Measurements from ENCODE around the gene SNX30. TPM values are rescaled to one million over a fixed set of nuclear protein-coding genes. Genes with fewer than 3 reads are reported as not detected.

SNX30 gene
- total RNA-seq, 1 donor from 2014 or later = 67.5 TPM

- TF ChIP-seq CTCF (IDR thresholded peaks at IDR 0.05) = no peak
- Histone ChIP-seq H3K36me3 (no peaks in the 10 kb centered on the region), H3K4me1 (peaks cover 53% of the 10 kb centered on the region), H3K27ac (no peak overlapping the region), H3K9me3 (no peaks in the 10 kb centered on the region), H3K27me3 (ENCODE audit: low read depth) (no peaks in the 10 kb centered on the region), H3K4me3 (no peak overlapping the region)
- peak in 1 of 2 donors; percentile 36 for ATAC-seq
- intact Hi-C loops (cut with DNase I) = no loop called here
- no peak for DNase-seq
Observed at GRCh38 chr9:112789891-112790774, 39.6 kb downstream of the SNX30 start.

GRCh38 chr9:112792670-112793069 lies 42.1 kb downstream of the SNX30 start:
- Histone ChIP-seq H3K9me3 (no peaks in the 10 kb centered on the region), H3K27ac (no peak overlapping the region), H3K36me3 (no peaks in the 10 kb centered on the region), H3K4me1 (peaks cover 46% of the 10 kb centered on the region), H3K4me3 (no peak overlapping the region), H3K27me3 (ENCODE audit: low read depth) (no peaks in the 10 kb centered on the region)
- ATAC-seq = no peak
- no peak for TF ChIP-seq CTCF (IDR thresholded peaks at IDR 0.05)
- intact Hi-C loops (cut with DNase I) = no loop called here
- no peak for DNase-seq

- ATAC-seq = peak; percentile 77 to 84
- intact Hi-C loops (cut with DNase I) = no loop called here
Observed at GRCh38 chr9:112793213-112793810, 42.8 kb downstream of the SNX30 start.

GRCh38 chr9:112794731-112795130 lies 44.2 kb downstream of the SNX30 start:
- no peak for TF ChIP-seq CTCF (IDR thresholded peaks at IDR 0.05)
- H3K27ac ChIP-seq = no peak overlapping the region

More at GRCh38 chr9:112793213-112793810, 42.8 kb downstream of the SNX30 start:
- no peaks in the 10 kb centered on the region for H3K36me3 ChIP-seq
- TF ChIP-seq CTCF (IDR thresholded peaks at IDR 0.05) = peak; percentile 70
- no peaks in the 10 kb centered on the region for H3K9me3 ChIP-seq
- DNase-seq = peak; percentile 76
- H3K27me3 ChIP-seq (ENCODE audit: low read depth) = no peaks in the 10 kb centered on the region
- peaks cover 44% of the 10 kb centered on the region for H3K4me1 ChIP-seq
- H3K4me3 ChIP-seq = no peak overlapping the region
- H3K27ac ChIP-seq = no peak overlapping the region

GRCh38 chr9:112795921-112796320 lies 45.4 kb downstream of the SNX30 start:
- no peak for ATAC-seq
- Histone ChIP-seq H3K27me3 (ENCODE audit: low read depth) (no peaks in the 10 kb centered on the region), H3K27ac (no peak overlapping the region), H3K4me3 (no peak overlapping the region), H3K9me3 (no peaks in the 10 kb centered on the region), H3K36me3 (no peaks in the 10 kb centered on the region), H3K4me1 (peaks cover 21% of the 10 kb centered on the region)
- intact Hi-C loops (cut with DNase I) = no loop called here
- no peak for DNase-seq
- TF ChIP-seq CTCF (IDR thresholded peaks at IDR 0.05) = no peak

More at GRCh38 chr9:112794731-112795130, 44.2 kb downstream of the SNX30 start:
- H3K4me1 ChIP-seq = peaks cover 32% of the 10 kb centered on the region
- H3K27me3 ChIP-seq (ENCODE audit: low read depth) = no peaks in the 10 kb centered on the region
- no peaks in the 10 kb centered on the region for H3K9me3 ChIP-seq
- H3K36me3 ChIP-seq = no peaks in the 10 kb centered on the region
- ATAC-seq (no peak), DNase-seq (no peak)
- no peak overlapping the region for H3K4me3 ChIP-seq
- intact Hi-C loops (cut with DNase I) = no loop called here

Data from lower lobe of right lung (tissue), 2 donors.